Stimulated activated CD4-positive, alpha-beta T cell treated with anti-CD3 and anti-CD28 coated beads, TNF-alpha, amount 100 ng/mL, for 24 hours (primary cell): ENCODE data around the gene ZNF385A.

Experiments
- DNase-seq, 3 experiments: peaks; one replicate each; pipeline ENCODE4 v3.0.0-alpha.2; 2020; ENCODE audit warnings: low read depth in 3 of 3

Gene ZNF385A

GRCh38 chr12:54375259-54375579 is 9.3 kb downstream of the ZNF385A start:
- no peak for DNase-seq

GRCh38 chr12:54374562-54375258 is 9.8 kb downstream of the ZNF385A start:
- no peak for DNase-seq

GRCh38 chr12:54373649-54374561 is 10.6 kb downstream of the ZNF385A start:
- DNase-seq: no peak

- DNase-seq: no peak
These were observed 12.3 kb downstream of the ZNF385A start for GRCh38 chr12:54372113-54372806.

GRCh38 chr12:54371328-54372112 is 13.0 kb downstream of the ZNF385A start:
- no peak for DNase-seq

GRCh38 chr12:54370171-54370730 is 14.3 kb downstream of the ZNF385A start:
- no peak for DNase-seq

GRCh38 chr12:54369597-54370131 is 14.9 kb downstream of the ZNF385A start:
- no peak for DNase-seq

- peak; percentile 78 to 91 (median 87) for DNase-seq
These were observed 15.6 kb downstream of the ZNF385A start for GRCh38 chr12:54368709-54369596.

- DNase-seq: no peak
These were observed 16.4 kb downstream of the ZNF385A start for GRCh38 chr12:54368025-54368708.

GRCh38 chr12:54364413-54364812 is 20.1 kb downstream of the ZNF385A start, which contains the start of gene GPR84:
GPR84 (minus strand) TSS chr12:54364486; CDS start chr12:54363851, 635 bp downstream.
- DNase-seq: no peak

- no peak for DNase-seq
These were observed 20.9 kb downstream of the ZNF385A start for GRCh38 chr12:54363618-54364017.

GRCh38 chr12:54363047-54363446 is 21.5 kb downstream of the ZNF385A start:
- no peak for DNase-seq

- DNase-seq: peak; percentile 28 to 58 (median 34)
These were observed 23.6 kb downstream of the ZNF385A start for GRCh38 chr12:54360717-54361456.

GRCh38 chr12:54359762-54360351 is 24.7 kb downstream of the ZNF385A start:
- no peak for DNase-seq

GRCh38 chr12:54358945-54359761 is 25.4 kb downstream of the ZNF385A start:
- DNase-seq: peak; percentile 86 to 89 (median 88)

- peak in 1 of 3 experiments; percentile 43 for DNase-seq
These were observed 26.2 kb downstream of the ZNF385A start for GRCh38 chr12:54358191-54358944.
